CD4-positive, alpha-beta T cell (primary cell): ENCODE measurements around the gene IL12A. TPM values are rescaled to one million over a fixed set of nuclear protein-coding genes. Genes with fewer than 3 reads are reported as not detected.

Experiments used
- ATAC-seq: fragments of 200-7000 bp; cut with Tn5 transposase; one replicate; pipeline ENCODE4 v1.10.0; 2022; ENCODE audit warnings: mild to moderate bottlenecking; ENCODE audit not compliant: poor library complexity
- CTCF ChIA-PET: fragments of 350-600 bp; sonication (Branson Sonifier 250); formaldehyde crosslinking; loops from one replicate; lab custom pipeline; 2021; ENCODE audit warnings: antibody characterized with exemption, inconsistent platforms; lab: Charles Lee
- POLR2A ChIA-PET: fragments of 350-600 bp; sonication (Branson Sonifier 250); formaldehyde crosslinking; loops from one replicate; lab custom pipeline; 2021; ENCODE audit warnings: antibody characterized with exemption, inconsistent platforms; lab: Charles Lee
- DNase-seq, 14 experiments: peaks; one replicate each; pipeline ENCODE4 v3.0.0-alpha.2; 2013 to 2020; ENCODE audit warnings: mixed read lengths in 2 of 14
- H3K27ac ChIP-seq, 2 donors: one replicate each; pipeline versions ENCODE4 v1.5.1 to v1.7.0; 2013; ENCODE audit warnings: low read length in 2 of 2, low read depth in 1 of 2, mild to moderate bottlenecking in 1 of 2
- H3K27me3 ChIP-seq, 2 experiments: 1 replicate in 1 of 2; 2 replicates in 1 of 2; pipeline versions ENCODE4 v1.6.1 to v1.7.0; 2013; ENCODE audit warnings: low read length in 2 of 2, control low read depth in 1 of 2, mild to moderate bottlenecking in 1 of 2, moderate library complexity in 1 of 2; ENCODE audit not compliant: insufficient read depth in 2 of 2, control insufficient read depth in 1 of 2
- H3K36me3 ChIP-seq: one replicate; pipeline ENCODE4 v1.6.1; 2013; ENCODE audit warnings: low read length, control low read depth; ENCODE audit not compliant: insufficient read depth
- H3K4me1 ChIP-seq: one replicate; pipeline ENCODE4 v1.6.1; 2013; ENCODE audit warnings: low read length, control low read depth; ENCODE audit not compliant: insufficient read depth
- H3K4me3 ChIP-seq: one replicate; pipeline ENCODE4 v1.5.1; 2013; ENCODE audit warnings: mild to moderate bottlenecking, low read length, moderate library complexity
- H3K9me3 ChIP-seq, 2 experiments: 1 replicate in 1 of 2; 2 replicates in 1 of 2; pipeline versions ENCODE4 v1.6.1 to v1.7.0; 2013; ENCODE audit warnings: low read length in 2 of 2, mild to moderate bottlenecking in 2 of 2, control low read depth in 1 of 2, moderate library complexity in 1 of 2; ENCODE audit not compliant: control insufficient read depth in 1 of 2, insufficient read depth in 1 of 2
- H3K27ac Mint-ChIP-seq: one replicate; pipeline ENCODE4 v1.8.0; 2020; ENCODE audit warnings: mixed read lengths
- H3K27me3 Mint-ChIP-seq: one replicate; pipeline ENCODE4 v1.8.0; 2021; ENCODE audit warnings: mixed read lengths
- H3K36me3 Mint-ChIP-seq: one replicate; pipeline ENCODE4 v1.8.0; 2021; ENCODE audit warnings: low read depth, mixed read lengths
- H3K4me1 Mint-ChIP-seq: one replicate; pipeline ENCODE4 v1.8.0; 2021; ENCODE audit warnings: low read depth, mixed read lengths
- H3K4me3 Mint-ChIP-seq: one replicate; pipeline ENCODE4 v1.8.0; 2020; ENCODE audit warnings: mild to moderate bottlenecking, mixed read lengths
- H3K9me3 Mint-ChIP-seq: one replicate; pipeline ENCODE4 v1.8.0; 2020; ENCODE audit warnings: mixed read lengths
- CTCF ChIP-seq: fragments of 200-600 bp; IDR thresholded peaks from one replicate; pipeline ENCODE4 v1.8.0; 2022; ENCODE audit warnings: antibody characterized with exemption, mild to moderate bottlenecking
- intact Hi-C, 2 experiments: fragments of 100-400 bp; cut with DNase I in 1 of 2; cut with micrococcal nuclease in 1 of 2; formaldehyde crosslinking; loops; one replicate each; pipeline versions ENCODE4 v1.15.1 to v1.9.0; 2023 to 2025; cut with DNase I, micrococcal nuclease
- total RNA-seq, 174 experiments: library from RNA in 2 of 174; stranded (reverse) in 2 of 174; gene quantifications; one replicate each; pipeline ENCODE4 v1.2.3 and lab custom pipeline; 2021 to 2026

The IL12A gene
- total RNA-seq, 2 experiments from 2014 or later, result 0.93 to 1.0 TPM

DNA sequence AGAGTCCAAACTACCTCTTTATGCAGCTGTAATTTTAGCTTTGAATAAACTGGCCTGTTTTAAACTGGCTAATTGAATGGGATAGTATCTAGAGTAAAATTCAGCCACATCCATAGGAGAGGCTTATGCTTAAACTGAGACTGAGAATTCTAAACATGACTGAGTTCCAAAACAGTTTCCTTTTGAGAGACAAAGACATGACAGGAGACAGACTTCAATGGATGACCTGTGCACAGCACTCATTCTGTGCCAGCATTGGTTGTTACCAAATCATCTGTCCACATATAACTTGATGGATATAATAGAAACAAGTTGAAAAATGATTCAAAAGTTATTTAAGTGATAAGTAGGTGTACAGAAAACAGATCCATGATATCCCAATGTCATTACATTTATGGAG, 20.9 kb downstream of the IL12A start:
- H3K27ac ChIP-seq, result no peak overlapping the region
- CTCF ChIA-PET, result no interaction called here
- H3K4me1 Mint-ChIP-seq, result peaks cover 5% of the 10 kb centered on the region

DNA sequence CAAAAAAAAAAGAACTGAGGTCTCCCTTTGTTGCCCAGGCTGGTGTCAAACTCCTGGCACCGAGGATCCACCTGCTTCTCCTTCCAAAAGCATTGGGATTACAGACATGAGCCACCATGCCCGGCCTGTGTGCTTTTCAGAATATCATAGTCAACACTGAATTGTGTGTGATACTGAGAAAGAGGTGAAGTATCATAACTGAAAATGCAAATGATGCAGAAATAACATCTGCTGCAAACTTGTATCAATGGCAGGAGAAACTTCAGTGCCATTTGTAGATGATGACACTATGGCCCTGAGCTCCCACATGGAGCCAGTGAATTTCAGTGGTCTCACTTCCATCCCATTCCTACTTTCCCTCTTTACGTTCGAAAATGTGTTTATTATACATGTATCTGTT, 21.9 kb downstream of the IL12A start:
- H3K36me3 ChIP-seq, result no peaks in the 10 kb centered on the region
- Mint-ChIP-seq H3K27ac (no peak overlapping the region), H3K4me1 (peaks cover 5% of the 10 kb centered on the region), H3K36me3 (no peaks in the 10 kb centered on the region), H3K27me3 (no peaks in the 10 kb centered on the region), H3K4me3 (no peak overlapping the region), H3K9me3 (no peaks in the 10 kb centered on the region)
- no peak overlapping the region for H3K27ac ChIP-seq
- intact Hi-C loops, result no loop called here
- TF ChIP-seq CTCF, result no peak
- ATAC-seq (no peak), DNase-seq (no peak)
- ChIA-PET POLR2A (no interaction called here), CTCF (no interaction called here)
- no peak overlapping the region for H3K4me3 ChIP-seq
- H3K27me3 ChIP-seq, result no peaks in the 10 kb centered on the region
- peaks cover 3% of the 10 kb centered on the region for H3K4me1 ChIP-seq
- H3K9me3 ChIP-seq, result no peaks in the 10 kb centered on the region

More for the DNA sequence above, 20.9 kb downstream of the IL12A start:
- Mint-ChIP-seq H3K27me3 (no peaks in the 10 kb centered on the region), H3K27ac (no peak overlapping the region), H3K4me3 (no peak overlapping the region), H3K36me3 (no peaks in the 10 kb centered on the region), H3K9me3 (no peaks in the 10 kb centered on the region)
- POLR2A ChIA-PET, result no interaction called here
- intact Hi-C loops, result loop anchor here in 1 of 2 experiments (10.0 kb wide), 1 partner anchor 1165 kb away; no protein-coding TSS in a partner anchor
- no peaks in the 10 kb centered on the region for H3K27me3 ChIP-seq
- H3K4me3 ChIP-seq, result no peak overlapping the region
- no peak for TF ChIP-seq CTCF
- ATAC-seq (no peak), DNase-seq (no peak)
- H3K36me3 ChIP-seq, result no peaks in the 10 kb centered on the region
- H3K4me1 ChIP-seq, result peaks cover 3% of the 10 kb centered on the region
- no peaks in the 10 kb centered on the region for H3K9me3 ChIP-seq

DNA sequence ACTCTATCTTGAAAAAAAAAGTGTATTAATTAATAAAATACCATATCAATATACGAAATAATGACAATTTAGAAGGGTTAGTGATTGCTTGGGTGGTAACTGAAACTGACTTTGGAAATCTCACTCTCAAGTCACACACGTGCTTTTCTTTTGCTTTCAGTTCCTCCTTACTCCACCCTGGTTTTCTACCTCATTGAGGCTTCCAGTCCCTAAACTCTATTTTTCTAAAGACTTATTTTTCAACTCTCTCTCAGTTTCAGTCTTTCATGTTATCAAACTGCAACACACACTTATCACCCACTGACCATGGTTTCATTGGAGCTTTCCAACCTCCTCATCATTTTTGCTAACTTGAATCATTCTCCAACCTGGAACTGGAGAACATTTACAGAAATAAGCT, 23.5 kb downstream of the IL12A start:
- H3K4me3 Mint-ChIP-seq, result no peak overlapping the region
- no peaks in the 10 kb centered on the region for H3K27me3 Mint-ChIP-seq
- Histone ChIP-seq H3K4me3 (no peak overlapping the region), H3K27ac (no peak overlapping the region), H3K27me3 (no peaks in the 10 kb centered on the region), H3K9me3 (no peaks in the 10 kb centered on the region), H3K36me3 (no peaks in the 10 kb centered on the region), H3K4me1 (peaks cover 3% of the 10 kb centered on the region)
- no peak for ATAC-seq
- CTCF ChIA-PET, result no interaction called here
- peak in 1 of 14 experiments; percentile 9 for DNase-seq
- no peak for TF ChIP-seq CTCF
- no peak overlapping the region for H3K27ac Mint-ChIP-seq
- POLR2A ChIA-PET, result no interaction called here
- no peaks in the 10 kb centered on the region for H3K36me3 Mint-ChIP-seq
- H3K9me3 Mint-ChIP-seq, result no peaks in the 10 kb centered on the region
- peaks cover 5% of the 10 kb centered on the region for H3K4me1 Mint-ChIP-seq
- intact Hi-C loops, result no loop called here
